Measurements from ENCODE around the gene GLRA1.
A peak's percentile ranks its signal among the peaks of the same experiment; 100 is the strongest.

Gene GLRA1

GRCh38 chr5:151924564-151925301 lies at the start of gene GLRA1:
TSS of gene GLRA1 (minus strand) at chr5:151924851. CDS start at chr5:151924549, 302 bp downstream.
- DNase-seq = no peak

DNA sequence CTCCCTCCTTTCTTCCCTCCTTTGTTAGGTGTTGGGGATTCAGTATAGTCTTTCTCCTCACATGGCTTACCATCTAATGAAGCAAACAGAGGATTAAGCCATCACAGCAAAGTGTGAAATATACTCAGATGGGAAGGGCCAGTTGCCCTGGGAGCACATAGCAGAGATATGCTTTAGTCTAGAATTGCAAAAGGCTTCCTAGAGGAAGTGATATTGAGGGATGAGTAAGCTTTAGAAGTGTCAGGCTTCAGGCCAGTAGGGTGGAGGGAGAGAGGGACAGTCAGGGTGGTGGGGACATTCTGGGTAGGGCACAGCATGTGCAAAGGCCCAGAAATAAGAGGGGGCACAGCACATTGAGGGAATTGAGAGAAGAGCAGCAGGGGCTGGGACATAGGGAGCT lies 46.2 kb upstream of the GLRA1 start:
- DNase-seq = no peak

DNA sequence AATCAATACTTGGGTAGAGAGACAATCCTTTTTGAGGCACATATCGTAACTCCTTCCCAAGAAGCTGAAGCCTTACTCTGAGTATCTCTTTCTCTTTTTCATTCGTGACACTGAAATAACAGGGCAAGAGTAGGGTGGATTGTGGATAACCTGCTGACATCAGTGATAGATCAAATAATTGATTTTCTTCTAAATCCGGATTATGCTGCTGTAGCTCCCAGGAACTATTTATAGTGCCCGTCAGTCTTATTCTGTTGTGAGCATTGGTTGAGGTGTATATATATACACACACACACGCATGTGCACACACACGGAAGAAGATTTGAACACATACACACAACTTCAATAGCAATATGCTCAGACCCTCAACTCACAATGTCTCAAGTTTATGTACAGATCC lies 43.2 kb upstream of the GLRA1 start:
- DNase-seq = no peak

DNA sequence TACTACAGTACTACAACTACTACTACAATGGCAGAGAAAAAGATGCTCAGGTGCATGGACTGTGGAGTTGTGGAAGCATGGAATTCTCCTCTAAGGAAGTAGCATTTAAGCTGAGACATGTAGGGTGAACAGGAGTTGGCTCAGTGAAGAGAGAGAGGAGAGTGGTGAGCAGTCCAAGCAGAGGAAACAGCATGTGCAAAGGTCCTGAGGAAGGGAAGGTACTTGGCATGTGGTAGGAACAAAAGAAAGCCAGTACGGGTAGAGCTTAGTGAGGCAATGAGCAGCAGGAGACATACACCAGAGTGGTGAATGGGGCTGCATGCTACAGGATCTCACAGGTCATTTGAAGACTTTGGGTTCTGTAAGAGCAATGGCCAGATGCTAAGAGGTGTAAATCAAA lies 41.4 kb upstream of the GLRA1 start:
- no peak for DNase-seq

DNA sequence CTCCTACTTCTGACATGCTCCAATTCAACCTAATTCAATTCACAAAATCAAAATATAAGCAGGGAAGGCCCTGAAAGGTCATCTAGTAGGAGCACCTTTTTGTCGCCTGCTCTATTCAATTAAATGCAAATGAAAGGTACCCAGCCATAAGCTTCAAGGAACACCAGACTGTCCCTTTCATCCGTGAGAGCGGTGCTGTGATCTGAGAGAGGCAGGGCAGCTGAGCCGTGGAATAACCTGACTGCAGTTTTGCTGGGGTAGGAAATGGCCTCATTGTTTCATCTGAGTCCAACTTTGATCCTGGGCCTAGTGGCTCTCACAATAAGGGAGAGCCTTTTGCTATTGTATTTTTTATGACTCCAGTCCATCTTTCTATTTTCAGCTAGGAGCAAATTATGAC lies 39.8 kb upstream of the GLRA1 start:
- no peak for DNase-seq

GRCh38 chr5:151961557-151961956 lies 36.9 kb upstream of the GLRA1 start:
- no peak for DNase-seq

- no peak for DNase-seq
Measured at GRCh38 chr5:151958111-151958510, 33.5 kb upstream of the GLRA1 start.

GRCh38 chr5:151956725-151957124 lies 32.1 kb upstream of the GLRA1 start:
- no peak for DNase-seq

DNA sequence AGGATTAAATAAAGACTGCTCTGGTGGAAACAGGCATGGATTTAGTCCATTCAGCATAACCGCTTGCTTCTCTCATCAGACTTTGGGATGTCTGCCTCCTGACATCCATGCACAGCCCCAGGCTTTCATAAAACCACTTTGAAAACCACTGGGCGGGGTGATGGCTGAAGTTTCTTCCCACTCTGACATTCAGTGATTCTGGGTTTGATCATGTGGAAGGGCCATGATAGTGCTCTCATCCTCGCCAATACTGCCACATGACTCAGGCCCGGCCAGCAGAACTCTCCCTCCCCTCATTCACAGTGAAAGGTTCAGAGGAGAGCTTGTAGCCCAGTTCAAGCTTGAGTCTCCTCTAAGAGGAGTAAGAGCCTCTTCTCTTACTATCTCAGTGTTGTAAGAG lies 29.6 kb upstream of the GLRA1 start:
- no peak for DNase-seq

- no peak for DNase-seq
Measured at GRCh38 chr5:151953833-151954232, 29.2 kb upstream of the GLRA1 start.

GRCh38 chr5:151952238-151952637 lies 27.6 kb upstream of the GLRA1 start:
- no peak for DNase-seq

GRCh38 chr5:151950706-151951105 lies 26.1 kb upstream of the GLRA1 start:
- DNase-seq = no peak

DNA sequence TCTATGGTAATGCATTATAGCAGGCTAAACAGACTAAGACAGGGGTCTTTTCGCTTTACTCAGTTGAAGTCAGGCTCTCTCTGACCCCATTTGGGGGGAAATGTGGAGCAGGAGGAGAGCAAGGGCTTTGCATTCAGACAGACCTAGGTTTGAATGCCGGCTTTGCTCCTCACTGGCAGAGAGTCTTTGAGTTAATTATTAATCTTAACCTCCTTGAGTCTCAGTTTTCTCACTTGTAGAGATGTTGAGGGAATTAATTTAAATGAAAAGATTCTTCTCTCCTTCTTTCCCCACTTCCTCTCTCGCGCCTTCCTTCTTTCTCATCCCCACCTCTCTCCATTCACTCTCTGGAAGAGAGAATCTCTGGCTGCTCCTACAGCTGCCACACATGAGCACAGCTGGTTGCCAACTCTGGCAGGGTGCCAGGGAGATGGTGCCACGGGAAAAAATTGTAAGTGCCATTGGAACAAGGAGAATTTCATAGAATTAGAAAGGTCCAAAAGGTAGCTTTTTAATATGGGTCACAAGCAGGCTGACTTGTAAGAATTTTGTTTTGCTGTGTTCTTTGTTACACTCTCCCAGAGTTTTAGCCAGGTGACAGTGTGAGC lies 25.2 kb upstream of the GLRA1 start:
- no peak for DNase-seq

- no peak for DNase-seq
Measured at GRCh38 chr5:151949113-151949512, 24.5 kb upstream of the GLRA1 start.

DNA sequence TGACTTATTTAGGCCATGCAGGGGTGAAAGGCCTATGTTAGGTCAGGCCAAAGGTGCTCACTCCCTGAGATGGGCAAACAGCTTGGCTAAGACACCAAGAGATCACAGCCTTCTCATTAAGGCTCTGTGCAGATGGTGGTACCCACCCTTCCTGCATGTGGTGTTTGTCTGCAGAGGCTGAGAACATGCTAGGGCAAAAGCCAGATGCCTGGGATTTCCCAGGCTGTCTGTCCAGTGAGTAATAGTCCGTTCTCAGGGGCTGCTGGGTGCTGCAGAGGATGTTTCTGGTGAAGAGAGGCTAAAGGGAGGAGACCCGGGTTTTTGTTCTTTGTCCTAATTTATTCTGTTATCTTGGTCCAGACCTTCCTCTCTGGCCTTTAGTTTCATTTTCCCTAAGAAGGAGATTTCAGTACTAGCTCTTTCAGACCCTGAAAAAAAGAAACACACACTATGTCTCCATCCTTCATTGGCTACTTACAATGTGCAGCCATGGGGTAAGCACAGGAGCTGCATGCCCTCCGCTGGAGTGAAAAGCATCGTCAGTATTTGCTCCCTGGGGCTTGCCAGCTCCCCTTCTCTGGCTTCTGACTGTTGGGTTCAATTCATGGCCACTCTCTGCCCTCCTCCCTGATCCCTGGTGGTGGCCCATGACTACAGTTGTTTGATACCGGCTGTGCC lies 23.4 kb upstream of the GLRA1 start:
- DNase-seq = no peak

- DNase-seq = no peak
Measured at GRCh38 chr5:151937851-151938250, 13.2 kb upstream of the GLRA1 start.

- DNase-seq = no peak
Measured at GRCh38 chr5:151935135-151935695, 10.6 kb upstream of the GLRA1 start.

- DNase-seq = no peak
Measured at GRCh38 chr5:151931260-151931659, 6.6 kb upstream of the GLRA1 start.

- DNase-seq = no peak
Measured at GRCh38 chr5:151926188-151926587, 1.5 kb upstream of the GLRA1 start.

- no peak for DNase-seq
Measured at GRCh38 chr5:151925340-151925739, 689 bp upstream of the GLRA1 start.

DNA sequence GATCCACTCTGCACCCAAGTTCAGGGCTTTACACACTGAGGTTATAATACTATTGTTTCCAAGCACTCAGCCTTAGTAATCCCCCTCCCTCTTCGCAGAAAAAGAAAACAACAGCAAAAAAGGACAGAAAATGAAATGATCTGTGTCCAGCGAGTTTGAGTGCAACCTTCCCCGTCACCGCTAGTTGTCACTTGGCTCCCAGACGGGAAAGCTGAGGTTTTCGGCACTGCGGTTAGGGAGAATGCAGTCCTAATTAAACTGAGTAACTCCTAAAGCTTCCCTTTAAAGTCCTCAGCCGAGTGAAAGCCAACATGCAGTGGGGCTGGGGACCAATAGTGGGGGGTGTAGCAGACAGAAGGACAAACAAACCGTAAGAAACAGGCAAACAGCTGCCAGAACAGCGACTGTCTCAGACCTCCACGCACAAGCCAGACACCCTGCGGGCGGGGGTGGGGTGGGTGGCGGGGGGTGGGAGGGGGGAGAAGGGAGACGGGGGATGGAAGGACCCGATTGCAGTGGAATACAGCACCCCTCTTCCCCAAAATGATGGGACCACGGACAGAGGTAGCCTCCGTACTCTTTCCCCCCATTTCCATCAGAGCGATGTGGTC lies 680 bp downstream of the GLRA1 start:
- peak; percentile 33 for DNase-seq

- DNase-seq = no peak
Measured at GRCh38 chr5:151921916-151922315, 2.7 kb downstream of the GLRA1 start.

DNA sequence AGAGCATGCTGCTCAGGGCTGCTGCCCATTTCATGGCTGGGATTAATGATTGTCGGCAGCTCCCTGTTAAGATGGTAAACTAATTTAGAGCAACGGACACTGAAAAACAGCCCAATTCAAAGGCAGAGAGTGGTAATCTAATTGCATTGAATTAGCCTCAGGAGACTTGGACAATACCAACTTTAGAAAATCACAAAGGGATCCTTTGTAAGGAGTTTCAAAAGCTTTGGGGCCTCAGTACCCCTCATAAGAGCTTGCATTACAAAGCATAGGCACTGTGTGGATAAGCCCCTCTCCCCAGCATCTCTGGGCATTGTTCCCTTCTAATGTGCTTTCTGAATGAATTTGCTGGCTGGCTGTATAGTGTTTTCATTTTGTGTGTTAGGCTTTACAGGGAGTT lies 6.7 kb downstream of the GLRA1 start:
- no peak for DNase-seq

- no peak for DNase-seq
Measured at GRCh38 chr5:151913425-151913824, 11.2 kb downstream of the GLRA1 start.
